NCI-H446 treated with DMSO at 0.1 percent for 48 hours (cell line): ENCODE results near the gene ZNF487.
A peak's percentile ranks its signal among the peaks of the same experiment; 100 is the strongest.
"Not testable (repeated sequence)": the region's sequence is repeated elsewhere in the genome, so short reads cannot be mapped to it uniquely, and the experiment has no call there.

Experiments used
- DNase-seq: peaks from one replicate; lab custom pipeline; 2025; lab: John Stamatoyannopoulos, UW

Gene ZNF487

DNA sequence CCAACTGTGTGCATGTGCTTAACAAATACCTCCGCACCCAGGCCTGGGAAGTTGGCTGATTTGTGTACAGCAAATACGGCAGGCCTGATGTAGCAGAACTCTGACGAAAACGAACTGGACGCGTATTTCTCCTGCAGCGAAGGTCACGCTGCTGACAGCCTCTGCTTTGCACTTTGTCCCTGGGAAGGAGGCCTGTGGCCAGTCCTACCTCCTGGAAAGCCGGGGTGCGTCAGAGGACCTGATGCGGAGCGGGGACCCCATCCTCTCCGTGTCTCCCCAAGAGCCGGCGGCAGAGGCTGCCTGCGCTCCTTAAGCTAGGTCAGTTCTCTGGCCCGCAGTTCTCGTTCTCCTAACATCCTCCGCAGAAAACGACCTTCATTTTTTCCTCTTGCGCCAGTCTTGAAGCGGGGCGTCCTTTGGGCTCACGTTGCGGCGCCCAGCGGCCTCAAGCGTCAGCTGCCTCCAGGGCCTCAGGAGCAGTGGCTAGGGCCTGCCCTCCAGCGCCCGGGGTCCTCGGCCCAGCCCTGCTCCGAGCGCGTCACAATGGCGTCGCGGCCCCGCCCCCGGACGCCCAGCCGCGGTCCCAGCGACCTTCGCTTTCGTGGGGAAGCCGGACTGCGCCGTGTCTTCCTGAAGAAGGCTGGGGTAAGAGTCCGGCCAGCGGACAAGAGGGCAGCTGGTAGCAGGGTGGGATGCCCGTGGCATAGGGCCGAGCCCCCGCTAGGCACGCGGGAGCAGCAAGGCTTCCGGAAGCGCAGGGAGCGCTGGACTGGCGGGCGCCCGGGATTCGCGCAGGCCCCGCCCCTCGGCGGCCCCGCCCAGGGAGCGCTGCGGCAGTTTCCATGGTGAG lies at the start of gene ZNF487:
ZNF487 (plus strand) TSS at position 821 of the 850 bp plus-strand sequence. CDS start 38,703 bp downstream, outside the sequence.
- DNase-seq, result peak; percentile 27

DNA sequence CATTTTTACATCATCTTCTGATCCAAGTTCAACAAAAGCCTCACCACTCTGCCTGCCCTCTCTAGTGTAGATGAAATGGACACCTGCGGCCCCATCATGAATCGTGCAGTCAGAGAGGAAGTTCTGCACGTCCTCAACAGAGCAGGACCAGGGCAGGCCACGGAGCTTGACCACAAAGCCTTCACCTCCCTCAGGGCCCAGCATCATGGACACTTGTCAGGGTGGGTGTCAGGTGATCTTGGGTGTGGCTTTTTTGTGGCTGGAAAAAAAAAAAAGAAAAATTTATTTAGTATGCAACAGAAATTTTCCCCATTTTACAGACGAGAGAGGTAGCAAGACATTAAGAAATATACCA lies 49.3 kb upstream of the ZNF487 start:
- DNase-seq, result no peak

DNA sequence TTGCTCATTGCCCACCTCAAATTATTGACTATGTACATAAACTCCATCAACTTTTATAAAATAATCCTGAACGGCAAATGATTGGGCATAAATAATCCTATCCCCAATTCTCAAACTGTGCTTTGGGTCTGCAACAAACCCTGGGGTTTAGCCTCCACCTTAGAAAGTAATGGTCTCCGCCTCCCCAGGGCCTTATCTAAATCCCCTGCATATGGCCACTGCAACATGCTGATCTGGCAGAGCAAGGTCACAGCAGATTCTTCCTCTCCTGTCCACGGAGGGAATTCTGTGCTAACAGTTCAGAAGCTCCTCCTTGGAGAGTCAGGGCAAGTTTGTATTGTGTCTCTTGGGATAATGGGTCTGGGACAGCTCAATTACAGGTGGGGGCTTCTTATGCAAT lies 47.0 kb upstream of the ZNF487 start:
- no peak for DNase-seq

DNA sequence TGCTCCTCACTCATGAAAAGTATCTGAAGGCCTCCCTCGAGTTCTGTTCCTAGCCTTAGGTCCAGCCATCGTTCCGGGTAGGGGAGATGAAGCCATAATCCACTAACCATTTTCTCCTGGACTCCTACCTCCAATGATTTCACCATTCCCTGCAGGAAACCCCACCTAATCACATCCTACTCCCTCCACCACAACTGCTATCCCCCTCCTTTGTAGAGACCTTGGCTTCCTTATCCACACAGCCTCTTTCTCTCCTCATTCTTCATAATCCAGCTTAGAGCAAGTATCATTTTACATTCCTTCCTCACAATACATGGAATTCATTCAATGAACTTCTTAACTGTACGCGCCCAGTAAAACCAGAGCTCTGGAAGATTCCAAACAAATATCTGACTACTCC lies 46.6 kb upstream of the ZNF487 start:
- DNase-seq, result no peak

DNA sequence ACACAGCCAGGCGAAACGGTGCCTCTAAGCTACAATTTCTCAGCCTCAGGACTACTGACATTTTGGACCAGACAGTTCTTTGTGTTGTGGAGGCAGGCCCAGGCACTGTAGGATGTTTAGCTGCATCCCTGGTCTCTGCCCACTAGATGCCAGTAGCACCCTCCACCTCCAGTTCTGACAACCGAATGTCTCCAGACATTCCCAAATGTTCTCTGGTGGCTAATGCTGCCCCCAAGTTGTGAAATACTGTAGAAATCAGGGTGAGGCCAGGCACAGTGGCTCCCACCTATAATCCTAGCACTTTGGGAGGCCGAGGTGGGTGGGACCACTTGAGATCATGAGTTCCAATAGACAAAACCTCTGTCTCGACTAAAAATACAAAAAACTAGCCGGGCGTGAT lies 46.2 kb upstream of the ZNF487 start:
- no peak for DNase-seq

DNA sequence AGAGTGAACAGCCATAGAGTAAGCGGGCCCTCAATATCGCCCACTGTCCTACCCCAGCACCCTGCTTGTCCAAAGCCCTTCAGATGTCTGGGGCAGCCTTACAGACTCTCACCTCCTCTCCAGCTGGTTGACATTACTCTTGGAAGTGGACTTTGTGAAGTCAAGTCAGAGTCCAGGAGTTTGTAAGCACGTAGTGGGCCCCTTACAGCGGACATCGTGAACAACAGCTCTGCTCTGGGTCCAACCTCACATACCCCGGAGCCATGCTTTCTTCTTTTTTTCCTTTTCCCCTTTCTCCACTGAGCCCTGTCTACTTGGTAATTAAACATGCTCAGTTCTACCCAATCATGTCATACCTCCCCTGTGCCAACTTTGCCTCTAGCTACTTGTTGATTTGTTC lies 45.4 kb upstream of the ZNF487 start:
- DNase-seq, result no peak

DNA sequence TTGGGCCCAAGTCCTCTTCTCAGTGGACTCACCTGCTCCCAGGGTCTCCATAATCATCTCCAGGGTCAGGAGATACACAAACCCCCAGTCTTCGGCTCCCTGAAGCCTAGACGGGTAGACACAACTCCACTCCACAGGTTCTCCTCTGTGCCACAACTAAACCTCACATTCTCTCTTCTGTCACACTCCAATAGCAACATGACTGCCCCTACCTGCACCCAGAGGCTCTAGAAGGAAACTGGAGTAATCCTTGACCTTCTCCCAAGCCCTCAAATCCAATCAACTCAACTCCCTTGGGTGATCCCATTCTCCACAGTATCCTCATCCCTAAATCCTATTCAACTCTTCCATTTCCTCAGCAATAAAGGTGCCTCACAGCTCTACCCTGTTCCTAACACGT lies 44.2 kb upstream of the ZNF487 start:
- no peak for DNase-seq

DNA sequence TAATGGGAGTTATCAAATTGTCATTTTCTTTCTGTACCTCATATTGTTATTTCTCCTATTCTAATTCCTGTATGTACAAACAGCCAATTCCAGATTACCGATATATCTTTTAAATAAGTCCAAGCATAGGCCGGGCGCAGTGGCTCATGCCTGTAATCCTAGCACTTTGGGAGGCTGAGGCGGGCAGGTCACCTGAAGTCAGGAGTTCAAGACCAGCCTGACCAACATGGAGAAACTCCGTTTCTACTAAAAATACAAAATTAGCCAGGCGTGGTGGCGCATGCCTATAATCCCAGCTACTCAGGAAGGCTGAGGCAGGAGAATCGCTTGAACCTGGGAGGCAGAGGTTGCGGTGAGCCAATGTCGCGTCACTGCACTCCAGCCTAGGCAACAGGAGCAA lies 43.7 kb upstream of the ZNF487 start:
- not testable (repeated sequence) for DNase-seq

DNA sequence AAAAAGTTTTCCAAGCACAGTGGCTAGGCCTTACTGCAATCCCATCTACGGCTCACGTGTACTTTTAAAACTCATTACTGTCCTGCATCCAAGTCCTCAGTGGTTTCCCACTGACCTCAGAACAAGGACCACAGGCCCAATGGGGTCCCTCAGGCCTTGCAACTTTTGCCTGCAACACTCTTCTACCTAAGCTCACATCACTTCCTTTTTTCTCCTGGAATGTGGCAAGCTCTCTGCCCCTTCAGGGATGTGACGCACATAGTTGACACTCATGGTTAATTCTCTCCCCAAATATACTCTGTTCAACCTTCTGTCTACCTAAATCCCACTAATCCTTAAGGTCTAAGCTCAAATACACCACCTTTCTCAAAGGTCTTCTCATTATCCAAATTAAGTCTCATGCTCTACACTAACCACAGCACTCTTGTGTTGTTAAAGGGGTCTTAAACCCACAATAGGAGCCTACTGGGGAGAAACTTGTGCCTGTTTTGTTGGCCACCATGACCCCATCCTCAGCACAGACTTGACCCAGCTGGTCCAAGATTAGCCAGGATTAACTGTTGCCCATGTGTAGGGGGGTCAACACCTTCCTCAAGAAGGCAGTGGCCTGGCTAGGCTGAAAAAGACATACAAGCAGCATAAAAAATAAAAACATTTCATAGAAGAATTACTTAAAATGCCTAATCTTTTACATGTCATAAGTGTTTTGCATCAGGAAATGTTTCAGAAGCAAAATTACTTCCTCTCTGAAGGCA lies 43.1 kb upstream of the ZNF487 start:
- no peak for DNase-seq

DNA sequence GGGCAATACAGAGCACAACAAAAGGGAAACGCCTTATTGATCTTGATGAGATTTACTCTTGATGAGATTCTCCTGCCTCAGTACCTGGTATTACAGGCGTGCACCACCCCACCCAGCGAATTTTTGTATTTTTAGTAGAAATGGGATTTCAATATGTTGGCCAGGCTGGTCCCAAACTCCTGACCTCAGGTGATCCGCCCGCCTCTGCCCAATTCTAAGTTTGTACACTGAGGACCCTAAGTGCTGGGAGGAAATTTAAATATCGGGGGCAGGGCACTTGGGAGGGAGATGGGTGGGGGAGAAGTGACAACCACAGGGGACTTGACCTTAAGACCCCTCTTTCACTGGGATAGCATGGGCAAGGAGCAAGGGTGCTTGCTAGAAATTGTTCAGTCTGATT lies 42.0 kb upstream of the ZNF487 start:
- DNase-seq, result no peak

DNA sequence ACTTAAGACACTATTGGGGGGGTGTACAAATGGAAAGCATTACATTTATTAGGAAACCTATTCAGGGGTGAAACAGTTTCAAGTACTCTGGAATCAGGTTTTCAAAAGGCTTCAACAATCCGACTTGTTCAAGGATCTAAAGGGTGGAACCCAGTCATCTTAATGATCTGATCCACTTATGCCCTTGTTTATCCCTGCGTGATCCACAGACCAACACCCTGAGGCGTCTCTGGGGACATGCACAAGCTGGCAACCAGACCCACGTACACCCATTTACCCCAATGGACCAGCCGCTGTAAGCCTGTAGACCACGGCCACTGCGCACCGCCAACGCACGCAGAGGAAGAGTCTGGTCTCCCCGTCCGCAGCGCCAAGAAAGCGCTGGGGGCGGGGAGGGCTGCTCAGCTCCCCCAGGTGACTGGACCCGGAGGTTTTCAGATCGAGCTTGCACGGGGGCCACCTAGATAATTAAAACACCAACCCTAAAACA lies 41.3 kb upstream of the ZNF487 start:
- no peak for DNase-seq

DNA sequence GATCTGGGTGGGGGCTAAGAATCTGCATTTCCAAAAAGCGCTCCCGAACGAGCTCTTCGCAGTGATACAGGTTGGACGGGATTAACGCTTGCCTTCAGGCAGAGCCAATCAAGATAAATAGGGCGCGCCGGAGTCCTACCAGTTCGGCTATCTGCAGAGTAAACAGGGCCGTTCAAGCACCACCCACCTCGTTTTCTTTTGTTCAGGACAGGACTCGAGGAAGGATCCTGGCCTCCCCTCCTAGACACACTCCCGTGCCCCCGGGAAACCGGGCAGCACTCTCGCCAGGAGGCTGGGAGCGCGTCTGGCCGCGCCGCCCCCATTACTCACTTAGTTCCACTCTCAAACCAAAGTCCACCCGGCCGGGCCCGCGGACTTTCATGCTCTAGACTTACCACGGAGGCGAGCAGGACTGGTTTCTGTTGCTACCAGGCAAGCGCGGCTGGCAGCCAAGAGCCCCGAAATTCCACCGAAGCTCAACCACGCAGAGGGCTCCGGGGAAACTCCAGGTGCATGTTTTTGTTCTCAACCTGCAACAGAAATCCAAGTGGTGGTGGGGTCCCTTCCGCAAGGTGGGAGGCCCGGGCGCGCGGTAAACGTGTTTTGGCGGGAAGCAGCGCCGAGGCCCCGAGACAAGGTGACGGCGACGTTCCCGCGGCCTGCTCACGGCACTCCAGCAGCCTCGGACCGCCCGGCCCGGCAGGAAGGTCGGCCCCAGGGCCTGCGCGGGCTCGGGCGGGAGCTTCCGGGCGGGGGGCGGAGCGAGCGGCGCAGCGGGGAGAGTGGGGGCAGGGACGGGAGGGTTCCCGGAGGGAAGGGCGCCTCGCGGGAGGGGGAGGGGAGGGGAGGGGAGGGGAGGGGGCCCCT lies 40.6 kb upstream of the ZNF487 start:
- DNase-seq, result peak; percentile 48

DNA sequence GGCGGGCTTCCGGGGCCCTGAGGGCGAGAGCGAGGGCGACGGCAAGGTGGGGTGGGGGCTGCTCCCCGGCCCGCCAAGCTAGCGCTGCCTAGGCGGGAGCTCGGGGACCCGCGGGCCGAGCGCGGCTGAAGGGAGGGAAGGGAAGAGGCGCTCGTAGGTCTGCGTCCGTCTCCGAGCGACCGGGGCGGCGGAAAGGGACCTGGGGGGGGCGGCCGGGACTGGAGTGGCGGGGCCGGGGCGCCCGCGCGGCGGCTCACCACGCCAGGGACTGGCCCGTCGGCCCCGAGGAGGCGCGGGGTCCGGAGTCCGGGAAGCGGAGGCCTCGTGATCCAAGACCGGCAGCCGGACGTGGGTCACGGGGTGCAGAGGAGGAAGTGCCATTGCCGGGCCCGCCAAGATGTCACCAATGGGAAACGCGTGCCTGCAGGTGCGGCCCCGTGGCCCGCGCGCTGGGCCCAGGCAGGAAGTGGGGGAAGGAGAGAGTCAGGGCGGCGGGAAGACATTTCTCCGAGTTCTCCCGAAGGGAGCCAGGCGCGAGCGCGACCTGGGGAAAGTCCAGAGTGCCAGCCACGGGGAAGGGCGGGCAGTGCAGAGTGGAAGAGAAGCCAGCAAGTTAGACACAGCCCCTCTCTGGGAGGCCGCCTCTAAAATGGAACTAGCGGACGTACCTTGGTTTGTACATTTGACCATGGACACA lies 39.8 kb upstream of the ZNF487 start:
- DNase-seq, result peak; percentile 58

DNA sequence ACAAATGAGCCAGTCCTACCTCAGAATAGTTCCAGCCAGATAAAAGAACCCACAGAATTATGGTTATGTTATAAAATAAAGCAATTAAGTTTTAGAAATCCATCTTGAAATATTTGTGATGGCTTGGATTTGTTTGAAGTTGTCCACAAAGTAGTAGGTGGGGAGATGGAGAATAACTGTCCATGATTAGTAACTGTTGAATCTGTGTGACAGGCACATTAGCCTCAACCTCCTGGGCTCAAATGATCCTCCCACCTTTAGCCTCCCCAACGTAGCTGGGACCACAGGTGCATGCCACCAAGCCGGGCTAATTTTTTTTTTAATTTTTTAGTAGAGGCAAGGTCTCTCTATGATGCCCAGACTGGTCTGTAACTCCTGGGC lies 38.0 kb upstream of the ZNF487 start:
- no peak for DNase-seq

DNA sequence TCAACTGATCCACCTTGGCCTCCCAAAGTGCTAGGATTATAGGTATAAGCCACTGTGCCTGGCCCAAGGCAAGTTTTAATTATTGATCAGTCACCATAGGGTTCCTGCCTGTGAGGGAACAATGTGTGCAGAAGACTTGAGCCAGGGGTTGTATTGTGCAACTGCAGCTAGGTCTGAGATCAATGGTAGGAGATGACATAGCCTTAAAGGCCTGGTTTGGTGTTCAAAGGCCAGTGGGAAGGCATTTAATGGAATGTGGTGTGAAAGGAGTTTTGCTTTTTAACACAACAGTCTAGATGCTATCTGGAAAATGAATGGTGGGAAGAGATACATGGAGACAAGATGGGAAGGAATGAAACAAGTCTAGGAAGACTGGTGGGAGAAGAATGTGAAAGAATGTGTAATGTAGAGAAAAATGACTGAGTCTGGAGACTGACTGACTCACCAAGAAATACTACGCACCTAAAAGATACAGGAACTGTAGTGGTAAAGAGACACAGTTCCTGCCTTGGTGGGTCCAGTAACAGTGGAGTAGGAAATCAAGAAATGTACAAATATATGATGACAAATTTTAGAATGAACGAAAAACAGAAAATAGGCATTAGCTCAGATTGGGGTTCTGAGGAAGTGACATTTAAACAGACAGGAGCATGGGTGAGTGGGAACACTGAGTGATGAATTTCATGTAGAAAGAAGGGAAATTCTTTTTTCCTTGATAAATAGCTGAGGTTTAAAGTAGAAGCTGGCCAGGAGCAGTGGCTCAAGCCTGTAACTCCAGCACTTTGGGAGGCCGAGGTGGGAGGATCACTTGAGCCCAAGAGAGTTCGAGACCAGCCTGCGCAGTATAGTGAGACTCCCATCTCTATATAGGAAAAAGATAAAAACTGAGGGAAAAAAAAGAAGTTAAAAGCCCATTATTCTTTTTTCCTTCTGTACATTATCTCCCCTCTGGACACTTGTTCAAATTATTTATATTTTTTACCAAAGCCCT lies 37.3 kb upstream of the ZNF487 start:
- no peak for DNase-seq

DNA sequence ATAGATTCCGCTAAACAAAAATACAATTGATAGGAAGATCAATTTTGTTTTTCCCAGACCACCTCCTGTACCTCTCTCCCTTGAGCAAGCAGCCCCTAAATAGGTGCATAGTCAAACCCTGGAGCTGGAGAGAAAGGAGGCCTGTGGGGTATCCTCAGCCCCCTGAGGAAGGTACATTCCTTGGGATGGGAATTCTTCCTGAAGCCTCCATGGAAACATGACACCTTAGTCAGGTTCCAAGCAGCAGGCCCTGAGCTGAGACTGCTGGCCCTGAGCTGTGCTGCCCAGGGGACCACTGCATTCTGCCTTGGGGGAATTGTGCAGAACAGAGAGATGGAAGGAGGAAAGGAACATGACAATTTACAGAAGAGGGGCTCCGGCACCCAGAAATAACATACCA lies 35.3 kb upstream of the ZNF487 start:
- DNase-seq, result no peak

DNA sequence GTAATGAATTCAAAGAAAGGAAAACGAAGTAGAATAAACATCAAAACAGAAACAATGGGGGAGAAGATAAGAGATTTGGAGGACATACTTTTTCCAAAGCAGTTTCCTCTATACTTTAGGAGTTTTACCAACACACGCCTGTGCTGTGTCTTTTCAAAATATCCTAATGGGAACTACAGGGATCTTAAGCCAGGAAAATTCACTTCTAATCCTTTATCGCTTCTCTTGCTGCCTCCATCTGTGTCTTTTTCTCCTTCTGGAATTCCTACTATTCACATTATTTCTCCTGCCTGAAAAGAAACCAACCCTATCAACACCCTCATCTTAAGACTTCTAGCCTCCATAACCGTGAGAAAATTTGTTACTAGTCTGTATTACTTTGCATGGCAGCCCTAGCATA lies 34.7 kb upstream of the ZNF487 start:
- DNase-seq, result no peak

DNA sequence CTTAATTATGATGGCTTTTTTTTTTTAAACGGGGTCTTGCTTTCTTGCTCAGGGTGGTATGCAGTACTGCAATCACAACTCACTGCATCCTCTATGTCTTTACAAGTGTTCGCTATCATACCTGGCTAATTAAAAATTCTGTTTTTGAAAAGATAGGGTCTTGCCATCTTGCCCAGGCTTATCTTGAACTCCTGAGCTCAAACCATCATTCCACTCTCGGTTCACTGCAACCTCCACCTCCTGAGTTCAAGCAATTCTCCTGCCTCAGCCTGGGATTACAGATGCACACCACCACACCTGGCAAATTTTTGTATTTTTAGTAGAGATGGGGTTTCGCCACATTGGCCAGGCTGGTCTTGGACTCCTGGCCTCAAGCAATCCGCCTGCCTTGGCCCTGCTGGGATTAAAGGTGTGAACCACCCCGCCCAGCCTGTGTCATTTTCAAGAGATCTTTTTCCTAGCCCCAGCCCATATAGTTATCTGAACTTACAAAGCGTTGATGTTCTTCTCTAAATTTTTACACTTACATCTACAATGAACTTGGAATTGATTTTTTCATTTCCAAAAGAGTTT lies 33.9 kb upstream of the ZNF487 start:
- DNase-seq, result no peak

DNA sequence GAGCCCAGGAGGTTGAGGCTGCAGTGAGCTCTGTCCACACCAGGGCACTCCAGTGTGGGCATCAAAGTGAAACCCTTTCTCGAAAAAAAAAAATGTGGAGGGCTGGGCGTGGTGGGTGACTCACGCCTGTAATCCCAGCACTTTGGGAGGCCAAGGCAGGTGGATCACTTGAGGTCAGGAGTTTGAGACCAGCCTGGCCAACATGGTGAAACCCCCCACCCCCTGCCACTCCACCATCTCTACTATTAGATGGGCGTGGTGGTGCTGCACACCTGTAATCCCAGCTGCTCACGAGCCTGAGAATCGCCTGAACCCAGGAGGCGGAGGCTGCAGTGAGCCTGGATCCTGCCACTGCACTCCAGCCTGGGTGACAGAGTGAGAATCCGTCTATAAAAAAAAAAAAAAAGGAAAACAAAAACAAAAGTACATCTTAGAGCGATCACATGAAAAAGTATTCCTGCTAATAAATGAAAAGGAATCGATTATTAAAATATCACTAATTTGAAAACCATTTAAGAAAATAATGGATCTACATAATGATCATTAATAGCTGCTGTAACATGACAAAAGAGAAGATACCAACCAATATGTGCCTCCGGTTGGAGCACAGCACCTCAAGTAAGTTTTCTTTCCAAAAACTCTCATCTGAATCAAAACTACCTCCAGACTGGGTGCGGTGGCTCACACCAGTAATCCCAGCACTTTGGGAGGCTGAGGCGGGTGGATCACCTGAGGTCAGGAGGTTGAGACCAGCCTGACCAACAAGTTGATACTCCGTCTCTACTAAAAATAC lies 32.8 kb upstream of the ZNF487 start:
- no peak for DNase-seq
